HG03175 (cell line): ENCODE data around the gene HLA-E.
"Not testable (repeated sequence)": the region's sequence is repeated elsewhere in the genome, so short reads cannot be mapped to it uniquely, and the experiment has no call there.

Experiments
- ATAC-seq: cut with Tn5 transposase; IDR thresholded peaks from one replicate; pipeline ENCODE4 v1.9.1; 2021; ENCODE audit warnings: mild to moderate bottlenecking, moderate library complexity; ENCODE audit not compliant: unreplicated experiment

Gene HLA-E

GRCh38 chr6:30480536-30481156 is 8.7 kb upstream of the HLA-E start:
- ATAC-seq: no peak

GRCh38 chr6:30481211-30481964 is 7.9 kb upstream of the HLA-E start:
- ATAC-seq: no peak

DNA sequence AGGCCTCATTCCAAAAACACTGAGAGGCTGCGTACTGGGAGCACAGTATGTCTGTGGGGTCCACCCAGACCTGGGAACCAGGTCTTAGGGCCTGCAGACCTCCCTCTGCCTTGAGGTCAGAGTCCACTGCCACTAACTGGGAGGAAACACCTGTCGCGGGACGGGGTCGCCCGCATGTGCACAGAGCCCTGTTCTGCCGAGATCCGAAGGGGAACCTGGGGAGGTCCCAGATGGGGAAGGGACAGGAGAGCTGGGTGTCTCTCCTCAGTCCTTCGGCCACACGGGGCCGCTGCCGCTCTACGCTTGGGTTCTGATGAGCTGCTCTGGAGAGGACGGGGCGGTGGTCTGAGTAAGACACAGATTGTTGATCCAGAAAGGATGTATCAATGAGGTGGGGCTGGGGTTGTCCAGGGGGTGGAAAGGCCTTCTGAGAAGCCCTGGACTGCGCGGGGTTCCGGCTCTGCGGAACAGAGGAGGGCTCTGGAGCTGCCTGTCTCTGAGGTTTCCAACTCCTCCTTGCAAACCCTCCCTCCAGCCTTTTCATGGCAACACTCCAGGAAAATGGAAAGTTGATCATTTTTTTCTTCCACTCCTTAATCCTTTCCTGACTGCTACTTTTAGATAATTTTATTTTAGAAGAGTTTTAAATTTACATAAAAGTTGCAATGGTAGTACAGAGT is 7.2 kb upstream of the HLA-E start:
- peak; percentile 65 for ATAC-seq

- ATAC-seq: no peak
These were observed 5.5 kb upstream of the HLA-E start for GRCh38 chr6:30483677-30484279.

DNA sequence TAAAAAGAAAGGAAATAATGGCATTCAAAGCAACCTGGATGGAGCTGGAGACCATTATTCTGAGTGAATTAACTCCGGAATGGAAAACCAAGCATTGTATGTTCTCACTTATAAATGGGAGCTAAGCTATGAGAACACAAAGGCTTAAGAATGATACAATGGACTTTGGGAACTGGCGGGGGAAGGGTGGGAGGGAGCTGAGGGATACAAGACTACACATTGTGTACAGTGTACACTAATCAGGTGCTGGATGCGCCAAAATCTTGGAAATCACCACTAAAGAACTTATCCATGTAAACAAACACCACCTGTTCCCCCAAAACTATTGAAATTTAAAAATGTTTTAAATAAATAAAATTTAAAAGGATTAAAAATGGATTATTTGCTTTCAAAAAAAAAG is 4.1 kb upstream of the HLA-E start:
- no peak for ATAC-seq

DNA sequence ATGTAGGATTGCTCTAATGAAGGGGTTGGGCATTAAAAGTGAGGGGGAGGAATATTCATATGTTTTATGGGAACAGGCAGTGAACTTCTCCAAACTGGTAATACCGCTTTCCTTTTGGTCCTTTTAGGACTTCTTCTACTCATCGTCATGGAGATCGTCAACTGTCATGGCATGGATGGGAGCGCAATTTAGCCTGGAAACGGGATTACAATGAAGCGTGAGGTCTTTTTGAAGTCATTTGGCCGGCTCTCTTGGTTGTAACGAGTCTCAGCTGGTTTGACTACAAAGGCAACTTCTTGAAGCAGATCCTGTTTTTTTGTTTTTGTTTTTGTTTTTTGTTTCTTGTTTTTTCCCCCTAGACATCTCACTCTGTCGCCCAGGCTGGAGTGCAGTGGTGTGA is 1.4 kb upstream of the HLA-E start:
- no peak for ATAC-seq

- not testable (repeated sequence) for ATAC-seq
These were observed 620 bp upstream of the HLA-E start for GRCh38 chr6:30488697-30489080.

DNA sequence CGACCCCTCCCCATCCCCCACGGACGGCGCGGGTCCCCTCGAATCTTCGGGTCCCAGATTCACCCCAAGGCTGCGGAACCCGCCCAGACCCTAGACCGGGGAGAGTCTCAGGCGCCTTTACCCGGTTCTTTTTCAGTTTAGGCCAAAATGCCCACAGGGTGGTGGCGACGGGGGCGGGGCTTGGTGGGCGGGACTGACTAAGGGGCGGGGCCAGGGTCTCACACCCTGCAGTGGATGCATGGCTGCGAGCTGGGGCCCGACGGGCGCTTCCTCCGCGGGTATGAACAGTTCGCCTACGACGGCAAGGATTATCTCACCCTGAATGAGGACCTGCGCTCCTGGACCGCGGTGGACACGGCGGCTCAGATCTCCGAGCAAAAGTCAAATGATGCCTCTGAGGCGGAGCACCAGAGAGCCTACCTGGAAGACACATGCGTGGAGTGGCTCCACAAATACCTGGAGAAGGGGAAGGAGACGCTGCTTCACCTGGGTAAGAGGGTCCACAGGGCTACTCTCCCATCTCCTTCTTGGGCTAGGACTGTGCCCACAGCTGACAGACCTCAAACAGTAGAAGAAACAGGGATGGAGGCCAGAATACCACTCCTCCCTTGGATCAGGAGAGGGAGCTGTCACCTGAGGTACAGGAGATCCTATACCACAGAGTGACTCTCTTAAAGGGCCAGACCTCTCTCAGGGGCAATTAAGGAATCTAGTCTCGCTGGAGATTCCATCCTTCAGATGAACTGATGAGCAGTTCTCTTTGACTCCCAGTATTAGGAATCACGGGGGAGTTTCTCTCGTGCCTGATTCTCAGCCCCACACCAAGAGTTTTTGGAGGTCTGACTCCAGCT is 942 bp downstream of the HLA-E start:
- no peak for ATAC-seq

- ATAC-seq: not testable (repeated sequence)
These were observed 2.1 kb downstream of the HLA-E start for GRCh38 chr6:30491291-30491953.

DNA sequence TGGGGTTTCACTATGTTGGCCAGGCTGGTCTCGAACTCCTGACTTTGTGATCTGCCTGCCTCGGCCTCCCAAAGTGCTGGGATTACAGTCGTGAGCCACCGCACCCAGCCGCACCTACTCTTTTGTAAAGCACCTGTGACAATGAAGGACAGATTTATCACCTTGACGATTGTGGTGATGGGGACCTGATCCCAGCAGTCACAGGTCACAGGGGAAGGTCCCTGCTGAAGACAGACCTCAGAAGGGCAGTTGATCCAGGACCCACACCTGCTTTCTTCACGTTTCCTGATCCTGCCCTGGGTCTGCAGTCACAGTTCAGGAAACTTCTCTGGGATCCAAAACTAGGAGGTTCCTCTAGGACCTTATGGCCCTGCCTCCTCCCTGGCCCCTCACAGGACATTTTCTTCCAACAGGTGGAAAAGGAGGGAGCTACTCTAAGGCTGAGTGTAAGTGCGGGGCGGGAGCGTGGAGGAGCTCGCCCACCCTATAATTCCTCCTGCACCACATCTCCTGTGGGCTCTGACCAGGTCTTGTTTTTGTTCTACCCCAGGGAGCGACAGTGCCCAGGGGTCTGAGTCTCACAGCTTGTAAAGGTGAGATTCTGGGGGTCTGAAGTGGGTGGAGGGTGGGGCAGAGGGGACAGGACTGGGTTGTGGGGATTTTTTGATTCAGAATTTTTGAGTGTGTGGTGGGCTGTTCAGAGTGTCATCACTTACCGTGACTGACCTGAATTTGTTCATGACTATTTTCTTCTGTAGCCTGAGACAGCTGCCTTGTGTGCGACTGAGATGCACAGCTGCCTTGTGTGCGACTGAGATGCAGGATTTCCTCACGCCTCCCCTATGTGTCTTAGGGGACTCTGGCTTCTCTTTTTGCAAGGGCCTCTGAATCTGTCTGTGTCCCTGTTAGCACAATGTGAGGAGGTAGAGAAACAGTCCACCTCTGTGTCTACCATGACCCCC is 3.0 kb downstream of the HLA-E start:
- ATAC-seq: no peak

- ATAC-seq: no peak
These were observed 4.4 kb downstream of the HLA-E start for GRCh38 chr6:30493643-30494250.

- ATAC-seq: no peak
These were observed 5.1 kb downstream of the HLA-E start for GRCh38 chr6:30494291-30494861.

DNA sequence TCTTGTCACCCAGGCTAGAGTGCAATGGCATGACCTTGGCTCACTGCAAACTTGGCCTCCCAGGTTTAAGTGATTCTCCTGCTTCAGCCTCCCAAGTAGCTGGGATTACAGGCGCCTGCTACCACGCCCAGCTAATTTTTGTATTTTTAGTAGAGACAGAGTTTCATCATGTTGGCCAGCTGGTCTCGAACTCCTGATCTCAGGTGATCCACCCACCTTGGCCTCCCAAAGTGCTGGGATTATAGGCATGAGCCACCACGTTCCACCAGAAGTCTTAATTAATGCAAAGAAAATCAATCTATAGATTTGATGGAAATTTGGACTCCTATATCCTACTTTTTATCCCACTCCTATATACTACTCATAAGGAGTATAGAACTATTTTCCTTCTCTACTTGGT is 5.8 kb downstream of the HLA-E start:
- ATAC-seq: not testable (repeated sequence)

GRCh38 chr6:30495993-30496392 is 6.7 kb downstream of the HLA-E start:
- no peak for ATAC-seq

DNA sequence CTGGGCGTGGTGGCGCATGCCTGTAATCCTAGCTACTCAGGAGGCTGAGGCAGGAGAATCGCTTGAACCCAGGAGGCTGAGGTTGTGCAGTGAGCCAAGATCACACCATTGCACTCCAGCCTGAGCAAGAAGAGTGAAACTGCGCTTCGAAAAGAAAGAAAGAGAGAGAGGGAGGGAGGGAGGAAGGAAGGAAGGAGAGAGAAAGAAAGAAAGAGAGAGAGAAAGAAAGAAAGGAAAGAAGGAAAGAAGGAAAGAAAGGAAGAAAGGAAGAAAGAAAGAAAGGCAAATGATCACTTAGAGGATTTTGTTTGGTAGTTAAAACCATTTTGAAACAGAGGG is 7.9 kb downstream of the HLA-E start:
- not testable (repeated sequence) for ATAC-seq

DNA sequence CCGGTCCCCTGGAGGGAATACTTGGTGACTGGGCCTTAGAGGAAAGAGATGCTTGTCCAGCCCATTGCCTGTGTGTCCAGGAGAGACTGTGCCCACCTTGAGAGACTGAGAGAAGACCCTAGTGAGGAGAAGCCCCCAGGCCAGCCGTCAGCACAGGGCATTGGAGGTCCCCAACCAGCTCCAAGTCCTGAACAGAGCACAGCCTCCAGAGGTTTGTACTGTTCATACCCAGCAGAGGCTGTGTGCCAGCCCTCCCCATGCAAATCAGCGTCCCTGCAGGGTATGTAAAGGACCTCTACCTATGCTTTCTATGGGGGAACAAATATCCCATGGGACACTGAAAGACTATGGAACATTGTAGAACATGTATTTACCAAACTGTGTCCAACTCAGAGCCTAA is 8.4 kb downstream of the HLA-E start:
- no peak for ATAC-seq

DNA sequence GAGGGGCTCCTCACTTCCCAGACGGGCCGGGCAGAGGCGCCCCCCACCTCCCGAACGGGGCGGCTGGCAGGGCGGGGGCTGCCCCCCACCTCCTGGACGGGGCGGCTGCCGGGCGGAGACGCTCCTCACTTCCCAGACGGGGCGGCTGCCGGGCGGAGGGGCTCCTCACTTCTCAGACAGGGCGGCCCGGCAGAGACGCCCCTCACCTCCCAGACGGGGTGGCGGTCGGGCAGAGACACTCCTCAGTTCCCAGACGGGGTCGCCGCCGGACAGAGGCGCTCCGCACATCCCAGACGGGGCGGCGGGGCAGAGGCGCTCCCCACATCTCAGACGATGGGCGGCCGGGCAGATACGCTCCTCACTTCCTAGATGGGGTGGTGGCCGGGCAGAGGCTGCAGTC is 9.4 kb downstream of the HLA-E start:
- ATAC-seq: not testable (repeated sequence)
